ENCODE measurements around the gene PSMB4.
"Not testable (repeated sequence)": the region's sequence is repeated elsewhere in the genome, so short reads cannot be mapped to it uniquely, and the experiment has no call there.

Gene PSMB4

GRCh38 chr1:151399324-151400171 is at the start of gene PSMB4:
Gene PSMB4 (plus strand): TSS chr1:151399573. CDS start chr1:151399588, 15 bp downstream.
- Mint-ChIP-seq H3K4me3 (peak within 1 kb of the TSS; percentile 95), H3K4me1 (peaks cover 22% of the 10 kb centered on the region), H3K36me3 (peaks cover 41% of the 10 kb centered on the region), H3K9me3 (no peaks in the 10 kb centered on the region), H3K27ac (peak within 1 kb of the TSS; percentile 97), H3K27me3 (no peaks in the 10 kb centered on the region)
- ATAC-seq: peak; percentile 95

- Mint-ChIP-seq H3K36me3 (peaks cover 16% of the 10 kb centered on the region), H3K4me1 (peaks cover 21% of the 10 kb centered on the region), H3K27ac (peak overlapping the region; percentile 99)
- H3K27me3 Mint-ChIP-seq, H3K9me3 Mint-ChIP-seq, ATAC-seq, H3K4me3 Mint-ChIP-seq: not testable (repeated sequence)
Observed at GRCh38 chr1:151350323-151350722, 49.0 kb upstream of the PSMB4 start.

GRCh38 chr1:151352021-151352718 is 47.2 kb upstream of the PSMB4 start:
- no peaks in the 10 kb centered on the region for H3K36me3 Mint-ChIP-seq
- ATAC-seq: no peak
- peaks cover 12% of the 10 kb centered on the region for H3K4me1 Mint-ChIP-seq
- peaks cover 4% of the 10 kb centered on the region for H3K9me3 Mint-ChIP-seq
- H3K27me3 Mint-ChIP-seq: no peaks in the 10 kb centered on the region
- H3K4me3 Mint-ChIP-seq: no peak overlapping the region
- no peak overlapping the region for H3K27ac Mint-ChIP-seq

GRCh38 chr1:151356696-151357095 is 42.7 kb upstream of the PSMB4 start:
- no peak for ATAC-seq
- peaks cover 2% of the 10 kb centered on the region for H3K36me3 Mint-ChIP-seq
- H3K9me3 Mint-ChIP-seq: peaks cover 4% of the 10 kb centered on the region
- H3K4me3 Mint-ChIP-seq: no peak overlapping the region
- no peaks in the 10 kb centered on the region for H3K4me1 Mint-ChIP-seq
- H3K27ac Mint-ChIP-seq: no peak overlapping the region
- H3K27me3 Mint-ChIP-seq: no peaks in the 10 kb centered on the region

- Mint-ChIP-seq H3K4me1 (no peaks in the 10 kb centered on the region), H3K36me3 (peaks cover 6% of the 10 kb centered on the region), H3K4me3 (no peak overlapping the region), H3K27me3 (no peaks in the 10 kb centered on the region), H3K9me3 (peaks cover 4% of the 10 kb centered on the region), H3K27ac (no peak overlapping the region)
- ATAC-seq: no peak
Observed at GRCh38 chr1:151361883-151362282, 37.5 kb upstream of the PSMB4 start.

GRCh38 chr1:151362308-151363155 is 36.8 kb upstream of the PSMB4 start:
- H3K27ac Mint-ChIP-seq: no peak overlapping the region
- H3K27me3 Mint-ChIP-seq: no peaks in the 10 kb centered on the region
- no peak overlapping the region for H3K4me3 Mint-ChIP-seq
- peaks cover 4% of the 10 kb centered on the region for H3K9me3 Mint-ChIP-seq
- no peaks in the 10 kb centered on the region for H3K4me1 Mint-ChIP-seq
- ATAC-seq: no peak
- peaks cover 6% of the 10 kb centered on the region for H3K36me3 Mint-ChIP-seq

GRCh38 chr1:151364996-151365395 is 34.4 kb upstream of the PSMB4 start:
- H3K36me3 Mint-ChIP-seq: peaks cover 6% of the 10 kb centered on the region
- H3K4me3 Mint-ChIP-seq: no peak overlapping the region
- H3K4me1 Mint-ChIP-seq: no peaks in the 10 kb centered on the region
- no peak for ATAC-seq
- no peaks in the 10 kb centered on the region for H3K27me3 Mint-ChIP-seq
- no peak overlapping the region for H3K27ac Mint-ChIP-seq
- H3K9me3 Mint-ChIP-seq: peaks cover 4% of the 10 kb centered on the region

- Mint-ChIP-seq H3K4me3 (no peak overlapping the region), H3K36me3 (no peaks in the 10 kb centered on the region), H3K27me3 (no peaks in the 10 kb centered on the region), H3K4me1 (no peaks in the 10 kb centered on the region), H3K9me3 (no peaks in the 10 kb centered on the region), H3K27ac (no peak overlapping the region)
- no peak for ATAC-seq
Observed at GRCh38 chr1:151367658-151368392, 31.5 kb upstream of the PSMB4 start.

- Mint-ChIP-seq H3K27ac (no peak overlapping the region), H3K27me3 (no peaks in the 10 kb centered on the region), H3K4me1 (no peaks in the 10 kb centered on the region), H3K4me3 (no peak overlapping the region), H3K36me3 (no peaks in the 10 kb centered on the region), H3K9me3 (no peaks in the 10 kb centered on the region)
- no peak for ATAC-seq
Observed at GRCh38 chr1:151368393-151369301, 30.7 kb upstream of the PSMB4 start.

- no peak overlapping the region for H3K27ac Mint-ChIP-seq
- no peak for ATAC-seq
- no peaks in the 10 kb centered on the region for H3K27me3 Mint-ChIP-seq
- no peaks in the 10 kb centered on the region for H3K36me3 Mint-ChIP-seq
- H3K9me3 Mint-ChIP-seq: no peaks in the 10 kb centered on the region
- no peaks in the 10 kb centered on the region for H3K4me1 Mint-ChIP-seq
- no peak overlapping the region for H3K4me3 Mint-ChIP-seq
Observed at GRCh38 chr1:151369302-151369610, 30.1 kb upstream of the PSMB4 start.

- no peaks in the 10 kb centered on the region for H3K4me1 Mint-ChIP-seq
- H3K27ac Mint-ChIP-seq: no peak overlapping the region
- ATAC-seq: no peak
- H3K9me3 Mint-ChIP-seq: no peaks in the 10 kb centered on the region
- H3K36me3 Mint-ChIP-seq: no peaks in the 10 kb centered on the region
- H3K27me3 Mint-ChIP-seq: no peaks in the 10 kb centered on the region
- no peak overlapping the region for H3K4me3 Mint-ChIP-seq
Observed at GRCh38 chr1:151369621-151370048, 29.7 kb upstream of the PSMB4 start.

- Mint-ChIP-seq H3K36me3 (no peaks in the 10 kb centered on the region), H3K9me3 (no peaks in the 10 kb centered on the region), H3K4me1 (no peaks in the 10 kb centered on the region), H3K27ac (no peak overlapping the region), H3K4me3 (no peak overlapping the region), H3K27me3 (no peaks in the 10 kb centered on the region)
- no peak for ATAC-seq
Observed at GRCh38 chr1:151370211-151370911, 29.0 kb upstream of the PSMB4 start.

- Mint-ChIP-seq H3K9me3 (no peaks in the 10 kb centered on the region), H3K27me3 (no peaks in the 10 kb centered on the region), H3K36me3 (no peaks in the 10 kb centered on the region), H3K4me1 (no peaks in the 10 kb centered on the region), H3K27ac (peak overlapping the region; percentile 5), H3K4me3 (no peak overlapping the region)
- ATAC-seq: no peak
Observed at GRCh38 chr1:151371370-151372057, 27.9 kb upstream of the PSMB4 start.

Measured in stimulated activated memory B cell treated with anti-CD40 and anti-IgM and Interleukin-4, amounts not matched to agents 10 μg/mL and 1 μg/mL and 100 μg/mL, for 72 hours (primary cell).